Activated CD8-positive, alpha-beta memory T cell treated with anti-CD3 and anti-CD28 coated beads, Interleukin-2, amount 50 U/mL, for 1 hour (primary cell): ENCODE results near the gene HSD3B1.
"Not testable (repeated sequence)": the region's sequence is repeated elsewhere in the genome, so short reads cannot be mapped to it uniquely, and the experiment has no call there.

ENCODE experiments used
- DNase-seq: peaks from one replicate; pipeline ENCODE4 v3.0.0-alpha.2; 2020; ENCODE audit errors: extremely low read depth

Gene HSD3B1

GRCh38 chr1:119490925-119491324, 16.1 kb upstream of the HSD3B1 start:
- DNase-seq = no peak

- no peak for DNase-seq
Measured at GRCh38 chr1:119492763-119493162, 14.2 kb upstream of the HSD3B1 start.

GRCh38 chr1:119504831-119505230, 2.2 kb upstream of the HSD3B1 start:
- no peak for DNase-seq

- no peak for DNase-seq
Measured at GRCh38 chr1:119510046-119510445, 3.0 kb downstream of the HSD3B1 start.

GRCh38 chr1:119515221-119515620, 8.2 kb downstream of the HSD3B1 start:
- no peak for DNase-seq

GRCh38 chr1:119516247-119516646, 9.2 kb downstream of the HSD3B1 start:
- no peak for DNase-seq

- DNase-seq = no peak
Measured at GRCh38 chr1:119516680-119517079, 9.7 kb downstream of the HSD3B1 start.

- DNase-seq = not testable (repeated sequence)
Measured at GRCh38 chr1:119517667-119518066, 10.7 kb downstream of the HSD3B1 start.

- DNase-seq = no peak
Measured at GRCh38 chr1:119531606-119532323, 24.8 kb downstream of the HSD3B1 start.

GRCh38 chr1:119532324-119532910, 25.4 kb downstream of the HSD3B1 start:
- DNase-seq = no peak

- no peak for DNase-seq
Measured at GRCh38 chr1:119535381-119535780, 28.4 kb downstream of the HSD3B1 start.

- no peak for DNase-seq
Measured at GRCh38 chr1:119537966-119538365, 31.0 kb downstream of the HSD3B1 start.

- no peak for DNase-seq
Measured at GRCh38 chr1:119539636-119540035, 32.6 kb downstream of the HSD3B1 start.

GRCh38 chr1:119541389-119541788, 34.4 kb downstream of the HSD3B1 start:
- no peak for DNase-seq

GRCh38 chr1:119542492-119542946, 35.5 kb downstream of the HSD3B1 start:
- no peak for DNase-seq

- no peak for DNase-seq
Measured at GRCh38 chr1:119544165-119544762, 37.3 kb downstream of the HSD3B1 start.

- no peak for DNase-seq
Measured at GRCh38 chr1:119546641-119547040, 39.6 kb downstream of the HSD3B1 start.

GRCh38 chr1:119547306-119547705, 40.3 kb downstream of the HSD3B1 start:
- no peak for DNase-seq

- no peak for DNase-seq
Measured at GRCh38 chr1:119547805-119548204, 40.8 kb downstream of the HSD3B1 start.

- DNase-seq = no peak
Measured at GRCh38 chr1:119549719-119550132, 42.7 kb downstream of the HSD3B1 start.

GRCh38 chr1:119550381-119550780, 43.4 kb downstream of the HSD3B1 start:
- no peak for DNase-seq

GRCh38 chr1:119551218-119551617, 44.2 kb downstream of the HSD3B1 start:
- DNase-seq = no peak

GRCh38 chr1:119552656-119553055, 45.6 kb downstream of the HSD3B1 start:
- not testable (repeated sequence) for DNase-seq
